B cell (primary cell): ENCODE data around the gene MET.

Source experiments
- EZH2 ChIP-seq: IDR thresholded peaks from 2 replicates; pipeline ENCODE4 v1.6.1; 2012; ENCODE audit warnings: borderline replicate concordance, low read depth, mild to moderate bottlenecking, moderate library complexity, low read length; ENCODE audit not compliant: insufficient read depth, poor library complexity, severe bottlenecking
- TF ChIP-seq, protein P1 (sequence below): fragments of 200-600 bp; IDR thresholded peaks from one replicate; pipeline ENCODE4 v1.8.0; 2022; ENCODE audit warnings: antibody characterized with exemption, mild to moderate bottlenecking

DNA sequence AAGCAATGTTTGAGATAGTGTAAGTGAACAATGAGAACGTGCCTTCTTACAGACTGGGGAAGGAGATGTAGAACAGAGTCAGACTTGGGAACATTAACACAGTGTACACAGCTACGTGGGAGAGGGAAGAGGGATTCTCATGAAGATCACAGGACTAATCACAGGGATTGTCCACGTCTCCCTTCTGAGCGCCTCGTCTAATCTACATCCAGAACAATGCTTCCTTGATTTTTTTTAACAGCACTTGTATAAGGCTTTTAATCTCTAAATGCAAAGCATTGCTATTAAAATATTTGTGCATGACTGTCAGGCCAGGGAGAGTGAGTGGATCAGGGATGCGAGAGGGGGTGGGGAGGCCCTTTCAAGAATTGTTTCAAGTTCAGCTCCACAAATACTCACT is 62.7 kb downstream of the MET start:
- TF ChIP-seq, protein P1, sequence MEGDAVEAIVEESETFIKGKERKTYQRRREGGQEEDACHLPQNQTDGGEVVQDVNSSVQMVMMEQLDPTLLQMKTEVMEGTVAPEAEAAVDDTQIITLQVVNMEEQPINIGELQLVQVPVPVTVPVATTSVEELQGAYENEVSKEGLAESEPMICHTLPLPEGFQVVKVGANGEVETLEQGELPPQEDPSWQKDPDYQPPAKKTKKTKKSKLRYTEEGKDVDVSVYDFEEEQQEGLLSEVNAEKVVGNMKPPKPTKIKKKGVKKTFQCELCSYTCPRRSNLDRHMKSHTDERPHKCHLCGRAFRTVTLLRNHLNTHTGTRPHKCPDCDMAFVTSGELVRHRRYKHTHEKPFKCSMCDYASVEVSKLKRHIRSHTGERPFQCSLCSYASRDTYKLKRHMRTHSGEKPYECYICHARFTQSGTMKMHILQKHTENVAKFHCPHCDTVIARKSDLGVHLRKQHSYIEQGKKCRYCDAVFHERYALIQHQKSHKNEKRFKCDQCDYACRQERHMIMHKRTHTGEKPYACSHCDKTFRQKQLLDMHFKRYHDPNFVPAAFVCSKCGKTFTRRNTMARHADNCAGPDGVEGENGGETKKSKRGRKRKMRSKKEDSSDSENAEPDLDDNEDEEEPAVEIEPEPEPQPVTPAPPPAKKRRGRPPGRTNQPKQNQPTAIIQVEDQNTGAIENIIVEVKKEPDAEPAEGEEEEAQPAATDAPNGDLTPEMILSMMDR, result no peak
- no peak for TF ChIP-seq EZH2
